Skeletal muscle tissue (tissue), 4 donors: ENCODE data around the gene COL6A3. TPM values are rescaled to one million over a fixed set of nuclear protein-coding genes. Genes with fewer than 3 reads are reported as not detected.
"Not testable (repeated sequence)": the region's sequence is repeated elsewhere in the genome, so short reads cannot be mapped to it uniquely, and the experiment has no call there.

Experiments
- H3K27ac ChIP-seq: one replicate; pipeline ENCODE4 v1.7.0; 2013; ENCODE audit warnings: mild to moderate bottlenecking, low read depth, low read length, inconsistent platforms
- H3K27me3 ChIP-seq, 3 donors: one replicate each; pipeline ENCODE4 v1.7.0; 2013; ENCODE audit warnings: low read length in 3 of 3; ENCODE audit not compliant: control insufficient read depth in 3 of 3, insufficient read depth in 3 of 3
- H3K36me3 ChIP-seq, 3 donors: one replicate each; pipeline ENCODE4 v1.7.0; 2013; ENCODE audit warnings: low read length in 3 of 3; ENCODE audit not compliant: control insufficient read depth in 3 of 3, insufficient read depth in 3 of 3
- H3K4me1 ChIP-seq, 3 donors: one replicate each; pipeline ENCODE4 v1.7.0; 2013; ENCODE audit warnings: low read length in 3 of 3, mild to moderate bottlenecking in 3 of 3; ENCODE audit not compliant: control insufficient read depth in 3 of 3, insufficient read depth in 3 of 3
- H3K4me3 ChIP-seq, 3 donors: one replicate each; pipeline ENCODE4 v1.7.0; 2013; ENCODE audit warnings: low read length in 3 of 3
- H3K9ac ChIP-seq, 3 donors: one replicate each; pipeline ENCODE4 v1.7.0; 2013; ENCODE audit warnings: low read length in 3 of 3, mild to moderate bottlenecking in 3 of 3, moderate library complexity in 2 of 3, low read depth in 1 of 3
- H3K9me3 ChIP-seq, 3 donors: one replicate each; pipeline ENCODE4 v1.7.0; 2013; ENCODE audit warnings: low read length in 3 of 3; ENCODE audit not compliant: control insufficient read depth in 3 of 3
- total RNA-seq: library from RNA; depleted of rRNA; stranded (reverse); fragments of >200 nt; gene quantifications from one replicate; pipeline ENCODE4 v1.2.3, GENCODE V29; 2014
- donor health status: Osteomylitis.

COL6A3 gene
- total RNA-seq, 1 donor from 2014 or later: 365 TPM

DNA sequence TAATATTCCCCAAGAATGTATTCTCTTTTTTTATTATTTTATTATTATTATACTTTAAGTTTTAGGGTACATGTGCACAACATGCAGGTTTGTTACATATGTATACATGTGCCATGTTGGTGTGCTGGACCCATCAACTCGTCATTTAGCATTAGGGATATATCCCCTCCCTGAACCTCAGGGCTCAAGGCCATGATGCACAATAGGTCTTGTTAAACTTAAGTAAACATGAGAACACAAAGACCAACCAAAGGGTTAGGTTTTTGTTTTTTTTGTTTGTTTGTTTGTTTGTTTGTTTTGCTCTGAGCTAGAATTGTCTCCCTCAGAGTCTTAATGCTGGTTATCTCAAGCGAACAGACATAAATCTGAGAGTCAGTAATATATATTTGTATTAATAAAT, 4.7 kb downstream of the COL6A3 start:
- H3K4me3 ChIP-seq: peak overlapping the region in 1 of 3 donors; percentile 40
- H3K9me3 ChIP-seq, H3K27ac ChIP-seq, H3K4me1 ChIP-seq, H3K27me3 ChIP-seq, H3K9ac ChIP-seq, H3K36me3 ChIP-seq: not testable (repeated sequence)

DNA sequence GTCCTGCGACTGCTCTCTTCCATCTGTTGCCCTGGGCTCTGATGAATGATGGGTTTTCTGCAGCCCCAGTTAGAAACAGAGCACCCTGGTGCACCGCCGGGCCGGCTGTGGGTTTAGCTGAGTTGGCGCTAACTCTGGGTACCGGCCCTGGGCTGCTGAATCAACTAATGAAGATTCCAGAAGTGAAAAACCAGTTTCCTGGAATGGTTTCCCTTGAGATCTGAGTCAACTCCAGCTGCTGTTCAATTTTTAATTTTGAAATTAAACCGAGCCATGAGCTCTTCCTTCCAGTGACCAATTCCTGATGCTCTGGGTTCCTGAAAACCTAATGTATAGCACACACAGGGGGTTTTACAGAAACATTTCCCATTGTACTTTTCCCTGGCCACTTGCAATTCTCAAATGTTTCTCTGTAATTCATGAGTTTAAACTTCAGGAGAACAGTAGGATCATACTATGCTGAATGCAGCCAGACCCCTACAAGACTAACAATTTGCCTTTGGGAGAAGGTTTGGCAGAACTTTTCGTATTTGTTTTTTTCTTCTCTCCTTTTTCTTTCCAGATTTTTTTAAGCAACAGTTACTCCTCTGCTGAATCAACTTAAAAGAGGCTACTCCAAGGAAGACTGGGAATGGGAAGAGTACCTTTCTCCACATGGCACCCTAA, 5.5 kb downstream of the COL6A3 start:
- H3K4me1 ChIP-seq: peaks cover 2 to 10% (median 9%) of the 10 kb centered on the region in 3 donors
- no peaks in the 10 kb centered on the region for H3K36me3 ChIP-seq
- no peaks in the 10 kb centered on the region for H3K9me3 ChIP-seq
- peak overlapping the region; percentile 45 for H3K27ac ChIP-seq
- H3K4me3 ChIP-seq: peak overlapping the region in 1 of 3 donors; percentile 52
- H3K9ac ChIP-seq: no peak overlapping the region
- no peaks in the 10 kb centered on the region for H3K27me3 ChIP-seq

- H3K27me3 ChIP-seq: no peaks in the 10 kb centered on the region
- no peak overlapping the region for H3K4me3 ChIP-seq
- H3K9ac ChIP-seq: no peak overlapping the region
- peaks cover 10 to 17% (median 16%) of the 10 kb centered on the region in 3 donors for H3K4me1 ChIP-seq
- H3K27ac ChIP-seq: peak overlapping the region; percentile 45
- no peaks in the 10 kb centered on the region for H3K36me3 ChIP-seq
- no peaks in the 10 kb centered on the region for H3K9me3 ChIP-seq
Measured at GRCh38 chr2:237407700-237408099, 6.3 kb downstream of the COL6A3 start.

- H3K36me3 ChIP-seq: no peaks in the 10 kb centered on the region
- no peaks in the 10 kb centered on the region for H3K27me3 ChIP-seq
- H3K4me3 ChIP-seq: no peak overlapping the region
- H3K4me1 ChIP-seq: peaks cover 13 to 20% (median 16%) of the 10 kb centered on the region in 3 donors
- no peaks in the 10 kb centered on the region for H3K9me3 ChIP-seq
- H3K9ac ChIP-seq: no peak overlapping the region
- H3K27ac ChIP-seq: no peak overlapping the region
Measured at GRCh38 chr2:237406371-237406895, 7.5 kb downstream of the COL6A3 start.

GRCh38 chr2:237405605-237406004, 8.4 kb downstream of the COL6A3 start:
- Histone ChIP-seq H3K27ac (peak overlapping the region; percentile 45), H3K4me3 (no peak overlapping the region), H3K36me3 (no peaks in the 10 kb centered on the region), H3K9me3 (no peaks in the 10 kb centered on the region), H3K9ac (no peak overlapping the region), H3K27me3 (no peaks in the 10 kb centered on the region), H3K4me1 (peaks cover 13 to 18% (median 16%) of the 10 kb centered on the region in 3 donors)

GRCh38 chr2:237405006-237405559, 8.9 kb downstream of the COL6A3 start:
- Histone ChIP-seq H3K9me3 (no peaks in the 10 kb centered on the region), H3K4me3 (no peak overlapping the region), H3K9ac (no peak overlapping the region), H3K4me1 (peaks cover 13 to 18% (median 16%) of the 10 kb centered on the region in 3 donors), H3K36me3 (no peaks in the 10 kb centered on the region), H3K27me3 (no peaks in the 10 kb centered on the region), H3K27ac (peak overlapping the region; percentile 45)

DNA sequence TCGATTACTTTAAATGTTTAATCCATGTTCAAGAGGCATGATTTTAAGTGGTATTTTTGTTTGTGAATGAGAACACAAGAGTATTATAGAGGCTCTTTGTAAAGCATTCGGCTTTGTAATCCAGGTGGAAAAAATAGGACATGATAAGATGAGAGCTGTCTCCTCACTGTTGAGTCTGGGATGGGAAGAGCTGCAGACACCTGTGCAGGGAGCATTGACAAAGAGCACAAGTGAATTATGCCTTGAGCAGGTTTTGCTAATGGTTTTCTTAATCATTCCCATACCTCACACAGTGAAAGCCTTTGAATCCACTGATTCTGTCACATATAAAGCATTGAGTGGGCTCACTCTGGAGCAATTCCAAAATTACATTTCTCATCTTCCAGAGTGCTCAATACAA, 9.6 kb downstream of the COL6A3 start:
- H3K36me3 ChIP-seq: no peaks in the 10 kb centered on the region
- H3K27me3 ChIP-seq: no peaks in the 10 kb centered on the region
- H3K27ac ChIP-seq: no peak overlapping the region
- peaks cover 13 to 18% (median 16%) of the 10 kb centered on the region in 3 donors for H3K4me1 ChIP-seq
- H3K9me3 ChIP-seq: no peaks in the 10 kb centered on the region
- H3K9ac ChIP-seq: no peak overlapping the region
- H3K4me3 ChIP-seq: no peak overlapping the region

DNA sequence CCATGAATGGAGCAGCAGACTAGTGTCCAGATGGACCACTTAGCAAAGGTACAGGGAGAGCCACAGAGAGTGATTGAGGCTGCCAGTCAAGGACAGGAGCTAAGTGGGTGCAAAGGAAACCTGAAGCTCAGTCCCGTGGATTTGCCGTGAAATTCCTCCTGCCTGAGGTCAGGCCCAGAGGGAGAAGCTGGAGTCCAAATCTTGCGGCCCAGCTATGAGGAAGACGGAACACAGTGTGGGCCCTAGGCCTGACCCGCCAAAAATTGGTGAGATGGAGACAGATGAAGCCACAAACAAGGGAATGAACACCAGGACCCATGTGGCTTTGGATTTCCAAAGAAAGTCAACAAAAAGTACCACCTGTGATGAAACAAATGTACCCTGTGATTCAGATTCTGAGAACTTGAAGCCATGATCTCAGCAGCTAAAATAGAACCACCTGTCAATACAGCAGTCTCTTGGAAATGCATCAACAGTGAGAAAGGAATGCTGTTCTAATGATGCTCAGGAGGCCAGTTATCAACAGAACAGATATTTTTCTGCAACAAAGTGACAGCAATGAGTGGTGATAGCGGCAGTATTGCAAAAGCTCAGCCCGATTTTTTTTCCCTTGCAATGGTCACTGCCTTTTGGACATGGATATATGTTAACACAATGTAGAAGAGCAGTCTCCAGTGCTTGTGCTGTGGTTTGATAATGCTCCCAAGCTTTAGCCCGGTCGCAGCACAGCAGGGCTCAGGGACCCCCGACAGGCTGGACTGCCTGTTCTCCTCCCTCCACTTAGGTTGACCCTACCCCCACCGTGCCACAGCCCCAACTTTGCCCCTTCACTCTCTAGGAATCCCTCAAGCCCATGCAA, 10.7 kb downstream of the COL6A3 start:
- no peaks in the 10 kb centered on the region for H3K36me3 ChIP-seq
- H3K4me1 ChIP-seq: peaks cover 13 to 15% (median 13%) of the 10 kb centered on the region in 3 donors
- H3K4me3 ChIP-seq: peak overlapping the region in 1 of 3 donors; percentile 14
- no peak overlapping the region for H3K9ac ChIP-seq
- peak overlapping the region; percentile 48 for H3K27ac ChIP-seq
- H3K27me3 ChIP-seq: no peaks in the 10 kb centered on the region
- no peaks in the 10 kb centered on the region for H3K9me3 ChIP-seq

DNA sequence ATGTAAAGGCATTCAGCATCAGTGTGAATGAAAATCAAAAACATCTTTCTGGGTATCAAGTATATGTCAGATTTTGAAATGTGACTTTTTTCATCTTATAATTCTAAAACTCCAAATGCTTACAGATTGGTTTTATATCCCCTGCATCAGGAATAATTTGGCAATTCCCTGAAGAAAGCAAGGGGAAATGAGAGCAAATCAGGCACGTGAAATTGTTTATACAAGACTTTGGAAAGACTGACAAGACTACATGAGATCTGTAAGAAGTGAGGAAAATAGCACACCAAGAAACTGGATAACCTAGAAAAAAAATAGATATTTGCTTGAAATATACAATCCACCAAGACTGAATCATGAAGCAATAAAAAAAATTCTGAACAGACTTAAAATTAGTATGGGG, 13.8 kb downstream of the COL6A3 start:
- Histone ChIP-seq H3K27ac (no peak overlapping the region), H3K4me1 (peaks cover 12 to 13% (median 13%) of the 10 kb centered on the region in 3 donors), H3K36me3 (no peaks in the 10 kb centered on the region), H3K9ac (no peak overlapping the region), H3K9me3 (no peaks in the 10 kb centered on the region), H3K4me3 (no peak overlapping the region), H3K27me3 (no peaks in the 10 kb centered on the region)
